HepG2 (cell line): ENCODE measurements around the gene GALNT10. TPM values are rescaled to one million over a fixed set of nuclear protein-coding genes. Genes with fewer than 3 reads are reported as not detected.

ENCODE experiments used
- ATAC-seq: fragments of 200-7000 bp; cut with Tn5 transposase; 3 replicates; pipeline ENCODE4 v1.9.1; 2020; ENCODE audit warnings: mild to moderate bottlenecking, moderate library complexity
- BruUV-seq: library from RNA; stranded (reverse); fragments of 400-500 nt; replicated peaks from 2 replicates; lab custom pipeline; 2021; lab: Mats Ljungman, UMichigan
- CTCF ChIA-PET: fragments of 300-600 bp; formaldehyde crosslinking; extraction: SDS; loops from one replicate; lab custom pipeline; 2021; ENCODE audit warnings: low total read pairs, inconsistent platforms, low intra/inter-chr PET ratio; lab: Yijun Ruan, JAX
- POLR2A ChIA-PET: fragments of 350-600 bp; sonication (Branson Sonifier 250); formaldehyde crosslinking; loops from one replicate; lab custom pipeline; 2020; ENCODE audit warnings: antibody characterized with exemption, inconsistent platforms; lab: Yijun Ruan, JAX
- DNase-seq: peaks from one replicate; pipeline ENCODE4 v3.0.0-alpha.2; 2015; ENCODE audit warnings: low spot score
- FAIRE-seq: peaks from 3 replicates; lab custom pipeline; 2011; peaks lifted over from hg19 to GRCh38; lab: Jason Lieb, UNC
- H2AFZ ChIP-seq: one replicate; pipeline ENCODE4 v1.6.1; 2011; ENCODE audit warnings: low read length, inconsistent platforms
- H3K27ac ChIP-seq: fragments of 300-600 bp; 3 replicates; pipeline ENCODE4 v1.8.0; 2011; ENCODE audit warnings: mixed run types, mild to moderate bottlenecking, mixed read lengths, low read length, inconsistent platforms; ENCODE audit not compliant: insufficient read depth; ENCODE audit errors: extremely low read length
- H3K27me3 ChIP-seq, 2 experiments: fragments of 200-600 bp in 1 of 2; 2 replicates in 1 of 2; 3 replicates in 1 of 2; pipeline versions ENCODE4 v1.6.0 to v1.8.0; 2011; ENCODE audit warnings: low read length in 2 of 2, mild to moderate bottlenecking in 2 of 2, moderate library complexity in 2 of 2, inconsistent platforms in 1 of 2; ENCODE audit not compliant: insufficient read depth in 2 of 2, control insufficient read depth in 1 of 2
- H3K36me3 ChIP-seq, 2 experiments: fragments of 200-600 bp in 1 of 2; replicated peaks in 1 of 2; 2 replicates in 1 of 2; 3 replicates in 1 of 2; pipeline versions ENCODE4 v1.5.1 to v1.8.0; 2011; ENCODE audit warnings: low read length in 2 of 2, inconsistent platforms in 1 of 2; ENCODE audit not compliant: insufficient read depth in 2 of 2, control insufficient read depth in 1 of 2
- H3K4me1 ChIP-seq: 2 replicates; pipeline ENCODE4 v1.5.1; 2012; ENCODE audit warnings: low read length, inconsistent platforms; ENCODE audit not compliant: insufficient read depth
- H3K4me2 ChIP-seq: 2 replicates; pipeline ENCODE4 v1.6.0; 2011; ENCODE audit warnings: low read depth, low read length, inconsistent platforms
- H3K4me3 ChIP-seq, 3 experiments: fragments of 200-600 bp in 1 of 3; sonication (generic), shearing (Covaris generic) in 1 of 3; replicated peaks in 1 of 3; 2 replicates each; pipeline ENCODE4 v1.5.1; 2011 to 2016; ENCODE audit warnings: low read length in 3 of 3, inconsistent platforms in 2 of 3, low read depth in 2 of 3, mild to moderate bottlenecking in 2 of 3, control low read depth in 1 of 3, mixed read lengths in 1 of 3; ENCODE audit not compliant: insufficient read depth in 1 of 3
- H3K79me2 ChIP-seq: one replicate; pipeline ENCODE4 v1.6.1; 2011; ENCODE audit warnings: low read length, inconsistent platforms; ENCODE audit not compliant: insufficient read depth
- H3K9ac ChIP-seq: 2 replicates; pipeline ENCODE4 v1.6.0; 2011; ENCODE audit warnings: mild to moderate bottlenecking, low read depth, low read length, inconsistent platforms; ENCODE audit not compliant: insufficient read depth
- H3K9me3 ChIP-seq: 2 replicates; pipeline ENCODE4 v1.5.1; 2012; ENCODE audit warnings: mild to moderate bottlenecking, low read length
- H4K20me1 ChIP-seq: 2 replicates; pipeline ENCODE4 v1.6.0; 2011; ENCODE audit warnings: inconsistent platforms, mild to moderate bottlenecking, low read length, moderate library complexity; ENCODE audit not compliant: insufficient read depth
- CBX1 ChIP-seq: IDR thresholded peaks from one replicate; pipeline ENCODE4 v1.6.1; 2016; ENCODE audit warnings: antibody characterized with exemption, low read depth
- GATAD1 ChIP-seq: IDR thresholded peaks from 2 replicates; pipeline ENCODE4 v1.6.1; 2016; ENCODE audit warnings: missing genetic modification reagents, missing compliant biosample characterization
- HCFC1 ChIP-seq: fragments of 150-350 bp; IDR thresholded peaks from 2 replicates; pipeline ENCODE4 v1.6.1; 2014; ENCODE audit warnings: low read depth, low read length
- HES4 ChIP-seq: sonication (generic); formaldehyde crosslinking; IDR thresholded peaks from 2 replicates; pipeline ENCODE4 v1.9.0; 2021; ENCODE audit warnings: mild to moderate bottlenecking, missing genetic modification reagents, borderline replicate concordance
- MED8 ChIP-seq: sonication (generic); formaldehyde crosslinking; IDR thresholded peaks from 2 replicates; pipeline ENCODE4 v1.8.1; 2023; ENCODE audit warnings: mild to moderate bottlenecking, missing genetic modification reagents; ENCODE audit not compliant: insufficient replicate concordance
- RFXANK ChIP-seq: IDR thresholded peaks from 2 replicates; pipeline ENCODE4 v1.6.1; 2016
- SMAD3 ChIP-seq: sonication (generic); formaldehyde crosslinking; IDR thresholded peaks from 2 replicates; pipeline ENCODE4 v1.4.0; 2020; ENCODE audit warnings: missing genetic modification reagents
- SOX6 ChIP-seq, 2 experiments: fragments of 450-650 bp in 1 of 2; sonication (generic) in 1 of 2; formaldehyde crosslinking in 1 of 2; IDR thresholded peaks; 2 replicates each; pipeline versions ENCODE4 v1.4.0 to v1.6.1; 2017 to 2020; ENCODE audit warnings: antibody characterized with exemption in 1 of 2, mild to moderate bottlenecking in 1 of 2, missing genetic modification reagents in 1 of 2
- ZNF350 ChIP-seq: sonication (generic); formaldehyde crosslinking; IDR thresholded peaks from 2 replicates; pipeline ENCODE4 v1.4.0; 2020; ENCODE audit warnings: mild to moderate bottlenecking, low read depth, missing genetic modification reagents, borderline replicate concordance
- ZNF678 ChIP-seq: sonication (generic); formaldehyde crosslinking; IDR thresholded peaks from 2 replicates; pipeline ENCODE4 v1.4.0; 2020; ENCODE audit warnings: mild to moderate bottlenecking, missing genetic modification reagents
- ZSCAN20 ChIP-seq: sonication (generic); formaldehyde crosslinking; IDR thresholded peaks from 2 replicates; pipeline ENCODE4 v1.4.0; 2020; ENCODE audit warnings: missing genetic modification reagents, mild to moderate bottlenecking, borderline replicate concordance
- ZSCAN29 ChIP-seq: sonication (generic); formaldehyde crosslinking; conservative IDR thresholded peaks from 2 replicates; pipeline ENCODE4 v1.4.0; 2020; ENCODE audit warnings: mild to moderate bottlenecking, missing genetic modification reagents
- WGBS: methylation state at CpG from one replicate; pipeline ENCODE4 v1.1.6; 2017; ENCODE audit warnings: low lambda C conversion rate; 5-methylcytosine and 5-hydroxymethylcytosine counted together
- in situ Hi-C: cut with HindIII; loops from 2 replicates; pipeline ENCODE4 v1.10.0; 2017; ENCODE audit warnings: low pct_unique_long_range_greater_than_20kb; ENCODE audit not compliant: extremely low pct_ligation_motif_present
- intact Hi-C: fragments of 100-400 bp; cut with micrococcal nuclease; formaldehyde crosslinking; loops from one replicate; pipeline ENCODE4 v1.10.0; 2022; ENCODE audit not compliant: unreplicated experiment
- polyA plus RNA-seq, 8 experiments: library from polyadenylated mRNA; depleted of rRNA in 3 of 8; stranded (reverse) in 7 of 8; unstranded in 1 of 8; fragments of >200 nt; fragmentation: Illumina TruSeq in 4 of 8; extraction: Trizol in 4 of 8; gene quantifications; 2 replicates each; pipeline versions ENCODE4 v1.2.1 to v1.2.3, GENCODE V29; 2011 to 2016; ENCODE audit warnings: low read depth in 4 of 8, missing spikeins in 1 of 8, mixed read lengths in 1 of 8; ENCODE audit not compliant: insufficient read depth in 1 of 8
- total RNA-seq, 5 experiments: library from RNA; depleted of rRNA; stranded (reverse); fragments of >200 nt; fragmentation: Illumina TruSeq; extraction: Trizol; gene quantifications; 2 replicates each; pipeline ENCODE4 v1.2.3, GENCODE V29; 2016; ENCODE audit warnings: low read depth in 1 of 5
- TF ChIP-seq, protein P1 (sequence below): sonication (generic); formaldehyde crosslinking; IDR thresholded peaks from 2 replicates; pipeline ENCODE4 v1.5.0; 2020; ENCODE audit warnings: missing genetic modification reagents

GALNT10 gene
- total and polyA plus RNA-seq, 2 of the 13 experiments (the other 11 are each of a cell fraction or from before 2014, with no cell fraction given) = 8.1 to 11.2 TPM

GRCh38 chr5:154394307-154394706 is 203.8 kb downstream of the GALNT10 start:
- ATAC-seq = no peak; the same call in 2 of the 3 replicates
- intact Hi-C loops = no loop called here
- Histone ChIP-seq H2AFZ (no peak overlapping the region), H3K79me2 (no peaks in the 10 kb centered on the region), H3K4me2 (no peak overlapping the region)
- TF ChIP-seq SMAD3 (CRISPR knock-in tag) (no peak), RFXANK (CRISPR knock-in tag) (no peak), MED8 (CRISPR knock-in tag) (no peak), HCFC1 (no peak), HES4 (CRISPR knock-in tag) (no peak), CBX1 (no peak), SOX6 (IDR thresholded peaks at IDR 0.05) (no peak), SOX6 (CRISPR knock-in tag; IDR thresholded peaks at IDR 0.05) (no peak), ZSCAN29 (CRISPR knock-in tag) (no peak), ZNF350 (no peak), ZNF678 (CRISPR knock-in tag) (no peak), GATAD1 (CRISPR knock-in tag) (no peak), ZSCAN20 (CRISPR knock-in tag) (no peak)
- TF ChIP-seq, protein P1, sequence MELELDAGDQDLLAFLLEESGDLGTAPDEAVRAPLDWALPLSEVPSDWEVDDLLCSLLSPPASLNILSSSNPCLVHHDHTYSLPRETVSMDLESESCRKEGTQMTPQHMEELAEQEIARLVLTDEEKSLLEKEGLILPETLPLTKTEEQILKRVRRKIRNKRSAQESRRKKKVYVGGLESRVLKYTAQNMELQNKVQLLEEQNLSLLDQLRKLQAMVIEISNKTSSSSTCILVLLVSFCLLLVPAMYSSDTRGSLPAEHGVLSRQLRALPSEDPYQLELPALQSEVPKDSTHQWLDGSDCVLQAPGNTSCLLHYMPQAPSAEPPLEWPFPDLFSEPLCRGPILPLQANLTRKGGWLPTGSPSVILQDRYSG (CRISPR knock-in tag) = no peak
- TF ChIP-seq, all 625 proteins: peak for 0
- Histone ChIP-seq H3K9me3 (no peaks in the 10 kb centered on the region), H4K20me1 (no peaks in the 10 kb centered on the region), H3K4me3 (no peak overlapping the region), H3K4me1 (no peaks in the 10 kb centered on the region), H3K27ac (no peak overlapping the region), H3K36me3 (peaks cover 0 to 1% of the 10 kb centered on the region in 2 experiments; a peak in 1 of 5 replicates), H3K9ac (no peak overlapping the region), H3K27me3 (no peaks in the 10 kb centered on the region)
- DNase-seq (no peak), FAIRE-seq (no peak)
- ChIA-PET POLR2A (no interaction called here), CTCF (interaction anchor here (0.6 kb wide), 1 partner anchor 221 kb away, joined by 4 read pairs; no protein-coding TSS in a partner anchor)
- 95% methylated on average over 3 of the region's 5 CpGs for WGBS
- in situ Hi-C loops = no loop called here
- BruUV-seq = no TSS peak
